HEK293 (cell line): ENCODE results near the gene MMAB.

Experiments used
- CTCF ChIA-PET: fragments of 350-600 bp; formaldehyde crosslinking; extraction: SDS; loops from one replicate; lab custom pipeline; 2021; ENCODE audit warnings: antibody characterized with exemption; lab: Yijun Ruan, JAX
- POLR2A ChIA-PET: fragments of 300-600 bp; formaldehyde crosslinking; extraction: SDS; loops from one replicate; lab custom pipeline; 2020; ENCODE audit warnings: antibody characterized with exemption, inconsistent platforms; lab: Yijun Ruan, JAX
- H3K27ac ChIP-seq: fragments of 200-500 bp; sonication (Bioruptor generic); 2 replicates; pipeline ENCODE4 v1.5.1; 2014; ENCODE audit warnings: low read depth, low read length, control low read depth, inconsistent platforms; ENCODE audit errors: extremely low read depth
- H3K36me3 ChIP-seq, 2 experiments: fragments of 200-500 bp in 1 of 2; sonication (Bioruptor generic) in 1 of 2; 1 replicate in 1 of 2; 2 replicates in 1 of 2; pipeline ENCODE4 v1.5.1; 2014 to 2017; ENCODE audit warnings: inconsistent platforms in 2 of 2, low read length in 2 of 2; ENCODE audit not compliant: control insufficient read depth in 2 of 2, insufficient read depth in 1 of 2
- H3K4me1 ChIP-seq: fragments of 200-500 bp; sonication (Bioruptor generic); 2 replicates; pipeline ENCODE4 v1.5.1; 2014; ENCODE audit warnings: mild to moderate bottlenecking, low read length, inconsistent platforms; ENCODE audit not compliant: control insufficient read depth, insufficient read depth
- H3K4me3 ChIP-seq: 2 replicates; pipeline ENCODE4 v1.5.1; 2011; ENCODE audit warnings: low read depth, mild to moderate bottlenecking, control low read depth, low read length, moderate library complexity
- H3K9me3 ChIP-seq: fragments of 200-500 bp; sonication (Bioruptor generic); 2 replicates; pipeline ENCODE4 v1.5.1; 2014; ENCODE audit warnings: low read depth, low read length, inconsistent platforms; ENCODE audit not compliant: control insufficient read depth, insufficient read depth
- KLF10 ChIP-seq: fragments of 450-650 bp; IDR thresholded peaks from 2 replicates; pipeline ENCODE4 v1.5.1; 2018; ENCODE audit warnings: missing biosample characterization, mild to moderate bottlenecking, missing genetic modification characterization
- MZF1 ChIP-seq: fragments of 450-650 bp; formaldehyde crosslinking; IDR thresholded peaks from 2 replicates; pipeline ENCODE4 v1.5.1; 2017; ENCODE audit warnings: missing biosample characterization, missing genetic modification characterization, borderline replicate concordance
- OSR2 ChIP-seq: fragments of 450-650 bp; formaldehyde crosslinking; IDR thresholded peaks from 2 replicates; pipeline ENCODE4 v1.5.1; 2016; ENCODE audit warnings: missing biosample characterization, missing genetic modification characterization
- REST ChIP-seq: fragments of 450-650 bp; formaldehyde crosslinking; IDR thresholded peaks from 2 replicates; pipeline ENCODE4 v1.5.1; 2016; ENCODE audit warnings: missing biosample characterization, missing genetic modification characterization
- ZBTB20 ChIP-seq: fragments of 450-650 bp; formaldehyde crosslinking; IDR thresholded peaks from 2 replicates; pipeline ENCODE4 v1.5.1; 2016; ENCODE audit warnings: missing biosample characterization, missing genetic modification characterization
- ZBTB26 ChIP-seq: fragments of 450-650 bp; formaldehyde crosslinking; optimal IDR thresholded peaks from 2 replicates; pipeline ENCODE3; 2016; ENCODE audit warnings: missing biosample characterization, mild to moderate bottlenecking, missing genetic modification characterization
- ZBTB6 ChIP-seq: fragments of 450-650 bp; formaldehyde crosslinking; IDR thresholded peaks from 2 replicates; pipeline ENCODE4 v1.5.1; 2017; ENCODE audit warnings: missing biosample characterization, missing genetic modification characterization
- ZNF132 ChIP-seq: fragments of 450-650 bp; formaldehyde crosslinking; IDR thresholded peaks from 2 replicates; pipeline ENCODE4 v1.5.1; 2017; ENCODE audit warnings: missing biosample characterization, missing genetic modification characterization, borderline replicate concordance
- ZNF157 ChIP-seq: fragments of 450-650 bp; formaldehyde crosslinking; IDR thresholded peaks from 2 replicates; pipeline ENCODE4 v1.5.1; 2016; ENCODE audit warnings: missing biosample characterization, missing genetic modification characterization
- ZNF239 ChIP-seq: fragments of 450-650 bp; formaldehyde crosslinking; IDR thresholded peaks from 2 replicates; pipeline ENCODE4 v1.5.1; 2016; ENCODE audit warnings: missing biosample characterization, missing genetic modification characterization
- ZNF335 ChIP-seq: fragments of 450-650 bp; formaldehyde crosslinking; conservative IDR thresholded peaks from 2 replicates; pipeline ENCODE4 v1.5.1; 2016; ENCODE audit warnings: missing biosample characterization, missing genetic modification characterization
- ZNF37A ChIP-seq: fragments of 450-650 bp; IDR thresholded peaks from 2 replicates; pipeline ENCODE4 v1.5.1; 2018; ENCODE audit warnings: missing biosample characterization, missing genetic modification characterization
- ZNF391 ChIP-seq: fragments of 450-650 bp; formaldehyde crosslinking; IDR thresholded peaks from 2 replicates; pipeline ENCODE4 v1.5.1; 2016; ENCODE audit warnings: low read depth, missing biosample characterization, missing genetic modification characterization, borderline replicate concordance
- ZNF404 ChIP-seq: fragments of 450-650 bp; formaldehyde crosslinking; IDR thresholded peaks from 2 replicates; pipeline ENCODE4 v1.5.1; 2017; ENCODE audit warnings: missing biosample characterization, missing genetic modification characterization
- ZNF501 ChIP-seq: fragments of 450-650 bp; formaldehyde crosslinking; IDR thresholded peaks from 2 replicates; pipeline ENCODE4 v1.5.1; 2016; ENCODE audit warnings: missing biosample characterization, missing genetic modification characterization
- ZNF596 ChIP-seq: fragments of 450-650 bp; IDR thresholded peaks from 2 replicates; pipeline ENCODE4 v1.5.0; 2018; ENCODE audit warnings: missing biosample characterization, mild to moderate bottlenecking, missing genetic modification characterization, moderate library complexity
- ZNF629 ChIP-seq: fragments of 450-650 bp; formaldehyde crosslinking; IDR thresholded peaks from 2 replicates; pipeline ENCODE4 v1.5.1; 2017; ENCODE audit warnings: missing biosample characterization, missing genetic modification characterization
- ZNF677 ChIP-seq: fragments of 450-650 bp; IDR thresholded peaks from 2 replicates; pipeline ENCODE4 v1.5.0; 2018; ENCODE audit warnings: missing biosample characterization, mild to moderate bottlenecking, missing genetic modification characterization, moderate library complexity
- ZSCAN5A ChIP-seq: fragments of 450-650 bp; formaldehyde crosslinking; IDR thresholded peaks from 2 replicates; pipeline ENCODE4 v1.5.1; 2016; ENCODE audit warnings: missing biosample characterization, missing genetic modification characterization

Gene MMAB

GRCh38 chr12:109517619-109518018, 55.7 kb downstream of the MMAB start:
- CTCF ChIA-PET: interaction anchor here (0.9 to 7.2 kb wide), 9 partner anchors 10 to 328 kb away, joined by 3 to 89 read pairs (median 4); no protein-coding TSS in a partner anchor
- POLR2A ChIA-PET: interaction anchor here (0.5 kb wide), 1 partner anchor 162 kb away, joined by 3 read pairs; no protein-coding TSS in a partner anchor

More at GRCh38 chr12:109517619-109518018, 55.7 kb downstream of the MMAB start:
- Histone ChIP-seq H3K4me1 (no peaks in the 10 kb centered on the region), H3K9me3 (no peaks in the 10 kb centered on the region), H3K27ac (no peak overlapping the region), H3K4me3 (no peak overlapping the region), H3K36me3 (peaks cover 12 to 77% of the 10 kb centered on the region in 2 experiments; a peak in 2 of 3 replicates)
- TF ChIP-seq ZBTB20 (tag by site-specific recombination) (no peak), ZBTB26 (tag by site-specific recombination) (no peak), ZNF629 (no peak), ZBTB6 (tag by site-specific recombination) (no peak), ZNF677 (tag by site-specific recombination) (no peak), ZNF335 (no peak), ZSCAN5A (no peak), ZNF157 (tag by site-specific recombination) (no peak), ZNF132 (tag by site-specific recombination) (no peak), KLF10 (tag by site-specific recombination) (no peak), ZNF391 (tag by site-specific recombination) (no peak), REST (tag by site-specific recombination) (no peak), ZNF37A (no peak), OSR2 (tag by site-specific recombination) (no peak), ZNF501 (tag by site-specific recombination) (no peak), ZNF596 (tag by site-specific recombination) (no peak), ZNF239 (tag by site-specific recombination) (no peak), ZNF404 (tag by site-specific recombination) (no peak), MZF1 (tag by site-specific recombination) (no peak)
